Heart left ventricle (tissue), 16 donors: Measurements from ENCODE around the gene HOXB4. TPM values are rescaled to one million over a fixed set of nuclear protein-coding genes. Genes with fewer than 3 reads are reported as not detected.
A peak's percentile ranks its signal among the peaks of the same experiment; 100 is the strongest.

Experiments
- ATAC-seq, 4 donors: fragments of 200-7000 bp; cut with Tn5 transposase; one replicate each; pipeline ENCODE4 v1.9.1; 2020 to 2022; ENCODE audit warnings: moderate library complexity in 4 of 4, mild to moderate bottlenecking in 3 of 4, moderate number of reproducible peaks in 1 of 4
- DNase-seq, 5 donors: peaks; one replicate each; pipeline ENCODE4 v3.0.0-alpha.2; 2020
- H3K27ac ChIP-seq, 12 donors: fragments of 200-600 bp; sonication (generic) in 4 of 12; one replicate each; pipeline versions ENCODE4 v1.5.0 to v1.8.0; 2016 to 2022; ENCODE audit warnings: mild to moderate bottlenecking in 2 of 12
- H3K27me3 ChIP-seq, 9 donors: fragments of 200-600 bp; sonication (generic) in 2 of 9; one replicate each; pipeline versions ENCODE4 v1.5.1 to v1.8.0; 2016 to 2022; ENCODE audit warnings: mild to moderate bottlenecking in 3 of 9
- H3K36me3 ChIP-seq, 9 donors: fragments of 200-600 bp; sonication (generic) in 2 of 9; one replicate each; pipeline versions ENCODE4 v1.5.0 to v1.8.0; 2018 to 2022; ENCODE audit warnings: mild to moderate bottlenecking in 2 of 9
- H3K4me1 ChIP-seq, 12 donors: fragments of 200-600 bp; sonication (generic) in 4 of 12; one replicate each; pipeline versions ENCODE4 v1.5.0 to v1.8.0; 2016 to 2022; ENCODE audit warnings: mild to moderate bottlenecking in 3 of 12
- H3K4me3 ChIP-seq, 12 donors: fragments of 200-600 bp; sonication (generic) in 4 of 12; one replicate each; pipeline versions ENCODE4 v1.5.0 to v1.8.0; 2017 to 2022; ENCODE audit warnings: mild to moderate bottlenecking in 9 of 12, moderate library complexity in 4 of 12
- H3K9me3 ChIP-seq, 12 donors: fragments of 200-600 bp; sonication (generic) in 4 of 12; one replicate each; pipeline versions ENCODE4 v1.5.0 to v1.8.0; 2016 to 2022; ENCODE audit warnings: mild to moderate bottlenecking in 1 of 12
- CTCF ChIP-seq, 12 donors: fragments of 200-600 bp; sonication (generic) in 4 of 12; IDR thresholded peaks; one replicate each; pipeline versions ENCODE4 v1.5.0 to v1.8.0; 2018 to 2022; ENCODE audit warnings: antibody characterized with exemption in 12 of 12, mild to moderate bottlenecking in 5 of 12
- POLR2A ChIP-seq, 2 donors: fragments of 450-650 bp; IDR thresholded peaks; one replicate each; pipeline ENCODE4 v1.6.1; 2017; ENCODE audit warnings: antibody characterized with exemption in 2 of 2, mild to moderate bottlenecking in 2 of 2, moderate library complexity in 2 of 2
- WGBS, 4 donors: extraction: QIAGEN DNeasy Blood & Tissue Kit in 2 of 4; methylation state at CpG; one replicate each; pipeline versions ENCODE4 v1.1.5 to v1.1.7; 2013 to 2018; 5-methylcytosine and 5-hydroxymethylcytosine counted together
- intact Hi-C, 10 donors: fragments of 100-400 bp; cut with DNase I; formaldehyde crosslinking; loops; one replicate each; pipeline versions ENCODE4 v1.11.1 to v1.14.2; 2022
- polyA plus RNA-seq, 2 donors: library from polyadenylated mRNA; stranded (reverse); fragments of 200-250 nt; gene quantifications; one replicate each; pipeline ENCODE4 v1.2.3, GENCODE V29; 2013
- total RNA-seq, 9 donors: library from RNA; depleted of rRNA in 2 of 9; stranded (reverse); fragments of >200 nt in 2 of 9; fragmentation: NEBNext Ultra II Directional in 3 of 9; extraction: Animal tissue kit (Norgen Biotek cat#: 25700) in 3 of 9; gene quantifications; one replicate each; pipeline versions ENCODE4 v1.1.0 to v1.2.4, GENCODE V29; 2016 to 2023
- donor health status: ischemic (EF 13 %, LVEDD 7.1; RV severe dilation, severe dysfunction).
- donor health status: healthy with polysubstance abuse.
- donor health status: DM: no; HTN: yes; CAD: no.
- donor health status: DM: no; HTN: no; CAD: no.
- donor health status: ischemic (EF 25% LVEDD 6.9; RV normal size, moderate dysfunction).
- donor health status: ischemic (EF 25% LVEDD 5.7; RV mildly dilated, moderate dysfunction).
- donor health status: healthy.
- donor health status: DM: yes; HTN: yes; CAD: no.
- donor health status: ischemic (EF 35%, LVEDD 5.7; RV mildly dilated, moderate dysfunction).
- donor health status: nonischemic (EF 11% LVEDD 7.7; RV severe dilation, severe dysfunction).
- donor health status: DM: yes; HTN: yes; CAD: no.
- donor health status: PGD.
- donor health status: ischemic (EF 29% LVEDD 5.4; RV normal size, mild dysfunction).
- donor health status: nonischemic (EF 23%, LVEDD 6.1; RV moderate dilation, normal function).

Gene HOXB4
- total and polyA plus RNA-seq, 11 donors, result 0.27 to 2.8 (median 0.59) TPM; not detected in 1

DNA sequence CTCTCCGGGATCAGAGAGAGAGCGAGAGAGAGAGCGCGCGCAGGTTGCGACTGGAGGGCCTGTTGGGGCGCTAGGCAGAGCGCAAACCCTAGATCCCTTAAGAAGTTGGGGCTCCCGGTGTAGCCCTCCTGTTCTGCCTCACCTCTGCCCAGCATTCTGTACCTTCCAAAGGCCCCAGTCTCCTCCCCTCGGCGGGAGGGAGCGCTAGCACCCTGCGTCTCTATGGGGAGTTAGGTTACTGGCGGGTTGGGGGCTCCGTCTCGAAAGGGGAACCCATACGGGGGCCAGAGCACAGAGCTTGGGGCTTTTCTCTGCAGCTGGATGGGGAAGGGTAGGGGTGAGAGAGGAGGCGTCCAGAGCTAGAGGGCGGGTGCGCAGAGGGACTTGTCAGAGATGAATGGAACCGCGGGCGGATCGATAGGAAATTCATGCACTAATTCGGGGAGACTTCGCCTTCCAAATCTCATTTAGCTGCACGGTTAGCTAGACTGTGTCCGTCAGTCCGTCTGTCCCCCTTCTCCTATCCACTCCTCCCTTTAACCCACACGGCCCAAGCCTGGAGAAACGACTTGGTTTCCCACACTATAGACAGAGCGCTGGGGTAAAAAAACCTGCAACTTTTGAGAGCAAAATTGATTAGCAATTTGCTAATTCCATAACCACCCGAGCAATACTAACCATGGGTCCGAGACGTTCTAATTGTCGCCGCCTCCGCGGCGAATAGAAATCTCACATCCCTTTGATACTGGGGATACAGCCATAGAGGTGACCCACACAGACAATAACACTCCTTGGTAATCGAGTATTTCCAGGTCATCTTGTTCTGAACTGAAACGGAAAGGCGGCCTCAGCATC is 693 bp upstream of the HOXB4 start:
- Histone ChIP-seq H3K9me3 (no peaks in the 10 kb centered on the region), H3K4me3 (peak overlapping the region; percentile 3 to 61 (median 50)), H3K27ac (peak overlapping the region in 10 of 12 donors; percentile 9 to 97 (median 66)), H3K4me1 (peaks cover 0 to 39% (median 5%) of the 10 kb centered on the region in 12 donors), H3K36me3 (no peaks in the 10 kb centered on the region), H3K27me3 (peaks cover 68 to 100% (median 95%) of the 10 kb centered on the region in 9 donors)
- whole genome bisulfite sequencing, 4 donors, result 6 to 11% (median 8%) methylated on average over 34 to 43 of the region's 43 CpGs
- ATAC-seq (peak in 2 of 4 donors; percentile 12 to 13), DNase-seq (no peak)
- TF ChIP-seq POLR2A (IDR thresholded peaks at IDR 0.05) (no peak), CTCF (IDR thresholded peaks at IDR 0.05) (no peak)
- intact Hi-C loops, result loop anchor here in 3 of 10 donors (2.0 to 5.0 kb wide), 2 partner anchors 14 to 37 kb away; no protein-coding TSS in a partner anchor

DNA sequence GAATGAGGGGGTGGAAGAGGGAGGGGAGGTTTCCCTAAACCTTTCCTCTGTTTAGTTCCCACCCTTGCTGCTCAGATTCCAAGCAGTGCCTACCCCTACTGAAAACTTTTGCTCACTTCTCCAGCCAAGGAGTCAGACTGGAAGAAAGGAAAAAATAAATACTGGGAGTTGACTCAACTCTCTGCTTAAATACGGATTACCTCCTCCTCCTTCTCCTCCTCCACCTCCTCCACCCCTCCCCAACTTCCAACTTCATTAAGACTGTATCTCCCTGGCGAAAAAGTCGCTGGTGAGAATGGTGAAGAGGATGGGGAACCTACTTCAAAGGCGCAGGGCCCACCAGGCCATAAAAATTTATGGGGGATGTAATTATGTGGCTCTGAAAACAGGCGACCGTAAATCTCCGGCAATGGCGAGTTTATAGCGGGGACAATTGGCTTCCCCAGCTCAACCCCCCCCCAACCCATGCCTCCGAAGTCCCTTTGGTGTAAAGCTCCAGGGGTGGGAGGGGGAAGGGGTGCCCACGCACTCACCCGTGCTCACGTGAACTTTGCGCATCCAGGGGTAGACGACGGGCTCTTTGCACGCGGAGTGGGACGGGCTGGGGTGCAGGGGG is 712 bp downstream of the HOXB4 start:
- Histone ChIP-seq H3K27me3 (peaks cover 60 to 100% (median 94%) of the 10 kb centered on the region in 9 donors), H3K36me3 (no peaks in the 10 kb centered on the region), H3K4me3 (peak overlapping the region; percentile 3 to 61 (median 50)), H3K9me3 (no peaks in the 10 kb centered on the region), H3K27ac (peak overlapping the region in 7 of 12 donors; percentile 20 to 97 (median 65)), H3K4me1 (peaks cover 0 to 36% (median 4%) of the 10 kb centered on the region in 12 donors)
- DNase-seq (no peak), ATAC-seq (no peak)
- WGBS, 4 donors, result 7 to 18% (median 8%) methylated on average over 11 to 19 of the region's 19 CpGs
- no peak for TF ChIP-seq CTCF (IDR thresholded peaks at IDR 0.05)
- TF ChIP-seq POLR2A (IDR thresholded peaks at IDR 0.05), result no peak
- intact Hi-C loops, result loop anchor here in 3 of 10 donors (5.0 kb wide), 1 partner anchor 35 kb away; no protein-coding TSS in a partner anchor

DNA sequence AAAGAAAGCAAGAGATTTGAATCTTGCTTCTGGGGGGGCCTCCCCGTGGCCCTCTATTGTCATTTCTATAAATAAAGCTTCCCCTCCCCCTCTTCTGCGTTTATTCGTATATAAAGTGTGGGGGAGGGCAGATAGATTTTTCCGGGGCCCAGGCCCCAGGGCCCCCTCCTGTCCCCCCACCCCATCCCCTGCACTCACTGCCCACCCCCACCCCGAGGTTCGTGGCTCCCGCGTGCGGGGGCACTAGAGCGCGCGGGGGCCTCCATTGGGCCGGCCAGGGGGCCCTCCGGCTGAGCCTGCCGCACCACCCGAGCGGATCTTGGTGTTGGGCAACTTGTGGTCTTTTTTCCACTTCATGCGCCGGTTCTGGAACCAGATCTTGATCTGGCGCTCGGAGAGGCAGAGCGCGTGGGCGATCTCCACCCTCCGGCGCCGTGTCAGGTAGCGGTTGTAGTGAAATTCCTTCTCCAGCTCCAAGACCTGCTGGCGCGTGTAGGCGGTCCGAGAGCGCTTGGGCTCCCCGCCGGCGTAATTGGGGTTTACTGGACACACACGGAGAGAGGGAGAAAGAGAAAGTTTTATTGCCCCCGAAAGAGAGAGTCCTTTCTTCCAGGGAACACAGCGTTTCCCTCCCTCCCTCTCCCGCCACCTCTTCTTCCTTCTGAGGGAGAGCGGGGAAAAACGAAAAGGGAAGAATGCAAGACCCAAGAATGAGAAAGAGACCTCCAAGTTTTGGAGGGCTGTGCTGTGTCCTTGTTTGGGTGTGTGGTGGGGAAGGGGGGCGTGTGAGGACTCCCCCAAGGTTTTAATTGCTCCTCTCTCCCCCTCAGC is 1.5 kb downstream of the HOXB4 start:
- WGBS, 4 donors, result 10 to 40% (median 21%) methylated on average over 28 to 42 of the region's 43 CpGs
- no peak for TF ChIP-seq CTCF (IDR thresholded peaks at IDR 0.05)
- Histone ChIP-seq H3K36me3 (no peaks in the 10 kb centered on the region), H3K4me1 (peaks cover 0 to 28% (median under 1%) of the 10 kb centered on the region in 12 donors), H3K4me3 (peak overlapping the region in 11 of 12 donors; percentile 11 to 61 (median 52)), H3K27me3 (peaks cover 52 to 100% (median 94%) of the 10 kb centered on the region in 9 donors), H3K27ac (peak overlapping the region in 5 of 12 donors; percentile 20 to 97 (median 53)), H3K9me3 (no peaks in the 10 kb centered on the region)
- no peak for DNase-seq
- no peak for ATAC-seq
- intact Hi-C loops, result loop anchor here in 3 of 10 donors (5.0 kb wide), 1 partner anchor 34 kb away; no protein-coding TSS in a partner anchor
